ENCODE data around the gene ERN1.

DNA sequence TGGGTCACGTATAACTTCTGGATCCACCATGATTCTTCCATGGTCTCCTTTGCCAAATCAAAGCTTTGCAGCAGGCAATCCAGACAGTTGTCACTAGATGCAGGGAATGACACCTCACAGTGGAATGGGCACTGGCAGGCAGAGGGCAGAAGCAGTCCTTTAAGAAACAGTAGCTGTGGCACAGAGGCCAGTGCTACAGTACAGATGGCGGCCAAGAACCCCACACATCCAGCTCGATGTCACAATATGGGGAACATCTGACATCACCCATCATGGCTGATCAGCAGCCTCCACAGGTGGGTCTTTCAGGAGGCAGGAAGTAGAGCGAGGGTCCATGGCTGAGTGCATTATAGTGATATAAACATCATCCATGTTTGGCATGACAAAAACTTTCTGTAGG lies 18.8 kb upstream of the ERN1 start:
- TF ChIP-seq, protein P1, sequence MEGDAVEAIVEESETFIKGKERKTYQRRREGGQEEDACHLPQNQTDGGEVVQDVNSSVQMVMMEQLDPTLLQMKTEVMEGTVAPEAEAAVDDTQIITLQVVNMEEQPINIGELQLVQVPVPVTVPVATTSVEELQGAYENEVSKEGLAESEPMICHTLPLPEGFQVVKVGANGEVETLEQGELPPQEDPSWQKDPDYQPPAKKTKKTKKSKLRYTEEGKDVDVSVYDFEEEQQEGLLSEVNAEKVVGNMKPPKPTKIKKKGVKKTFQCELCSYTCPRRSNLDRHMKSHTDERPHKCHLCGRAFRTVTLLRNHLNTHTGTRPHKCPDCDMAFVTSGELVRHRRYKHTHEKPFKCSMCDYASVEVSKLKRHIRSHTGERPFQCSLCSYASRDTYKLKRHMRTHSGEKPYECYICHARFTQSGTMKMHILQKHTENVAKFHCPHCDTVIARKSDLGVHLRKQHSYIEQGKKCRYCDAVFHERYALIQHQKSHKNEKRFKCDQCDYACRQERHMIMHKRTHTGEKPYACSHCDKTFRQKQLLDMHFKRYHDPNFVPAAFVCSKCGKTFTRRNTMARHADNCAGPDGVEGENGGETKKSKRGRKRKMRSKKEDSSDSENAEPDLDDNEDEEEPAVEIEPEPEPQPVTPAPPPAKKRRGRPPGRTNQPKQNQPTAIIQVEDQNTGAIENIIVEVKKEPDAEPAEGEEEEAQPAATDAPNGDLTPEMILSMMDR (IDR thresholded peaks at IDR 0.05), result peak in 1 of 6 experiments; percentile 21
- no peak for TF ChIP-seq POLR2A (IDR thresholded peaks at IDR 0.05)

Measured in Peyer's patch (tissue), 4 donors.